Hepatocyte (in vitro differentiated cells): ENCODE results near the gene CORO6. TPM values are rescaled to one million over a fixed set of nuclear protein-coding genes. Genes with fewer than 3 reads are reported as not detected.

Source experiments
- DNase-seq: peaks from one replicate; pipeline ENCODE4 v3.0.0-alpha.2; 2016; ENCODE audit warnings: low spot score
- H2AFZ ChIP-seq: fragments of 200-600 bp; sonication (generic); 2 replicates; pipeline ENCODE4 v1.6.0; 2016; ENCODE audit warnings: antibody characterized with exemption, mild to moderate bottlenecking
- H3K27ac ChIP-seq: fragments of 200-600 bp; sonication (generic); 2 replicates; pipeline ENCODE4 v1.5.1; 2016; ENCODE audit warnings: mild to moderate bottlenecking
- H3K27me3 ChIP-seq: fragments of 200-600 bp; sonication (generic); 2 replicates; pipeline ENCODE4 v1.6.1; 2016
- H3K36me3 ChIP-seq: fragments of 200-600 bp; sonication (generic); replicated peaks from 2 replicates; pipeline ENCODE4 v1.5.1; 2016; ENCODE audit warnings: low read depth; ENCODE audit not compliant: insufficient read depth
- H3K4me1 ChIP-seq: fragments of 200-600 bp; sonication (generic); 2 replicates; pipeline ENCODE4 v1.5.1; 2016; ENCODE audit warnings: mild to moderate bottlenecking, moderate library complexity; ENCODE audit not compliant: insufficient read depth
- H3K4me2 ChIP-seq: fragments of 200-600 bp; sonication (generic); 2 replicates; pipeline ENCODE4 v1.6.0; 2016
- H3K4me3 ChIP-seq: fragments of 200-600 bp; sonication (generic); 2 replicates; pipeline ENCODE4 v1.5.1; 2016; ENCODE audit warnings: mild to moderate bottlenecking
- H3K79me2 ChIP-seq: fragments of 200-600 bp; sonication (generic); 2 replicates; pipeline ENCODE4 v1.6.0; 2017; ENCODE audit warnings: mild to moderate bottlenecking
- H3K9me2 ChIP-seq: fragments of 200-600 bp; sonication (generic); replicated peaks from 2 replicates; pipeline ENCODE4 v1.6.0; 2017; ENCODE audit warnings: mild to moderate bottlenecking; ENCODE audit not compliant: insufficient read depth
- H3K9me3 ChIP-seq: fragments of 200-600 bp; sonication (generic); 2 replicates; pipeline ENCODE4 v1.5.1; 2016; ENCODE audit warnings: low read depth, mild to moderate bottlenecking
- H4K20me1 ChIP-seq: fragments of 200-600 bp; sonication (generic); 2 replicates; pipeline ENCODE4 v1.6.0; 2016; ENCODE audit warnings: mild to moderate bottlenecking; ENCODE audit not compliant: insufficient read depth, poor library complexity, severe bottlenecking
- EZH2 ChIP-seq: fragments of 200-600 bp; sonication (generic); IDR thresholded peaks from 2 replicates; pipeline ENCODE4 v1.6.1; 2016; ENCODE audit warnings: antibody characterized with exemption, mild to moderate bottlenecking, borderline replicate concordance
- EZH2phosphoT487 ChIP-seq: fragments of 200-600 bp; sonication (generic); IDR thresholded peaks from one replicate; pipeline ENCODE4 v1.6.1; 2018; ENCODE audit warnings: antibody characterized with exemption, mild to moderate bottlenecking, low read depth, moderate library complexity; ENCODE audit not compliant: unreplicated experiment, severe bottlenecking
- WGBS: methylation state at CpG from one replicate; pipeline ENCODE4 v1.1.6; 2016; ENCODE audit warnings: low lambda C conversion rate; ENCODE audit errors: missing lambda C conversion rate; 5-methylcytosine and 5-hydroxymethylcytosine counted together
- polyA plus RNA-seq: library from polyadenylated mRNA; unstranded; fragments of >200 nt; fragmentation: Nextera tagmentation; extraction: Ambion mirVana; gene quantifications from 2 replicates; pipeline ENCODE4 v1.2.1, GENCODE V29; 2016
- total RNA-seq: library from RNA; depleted of rRNA; stranded (reverse); fragments of >200 nt; gene quantifications from 2 replicates; pipeline ENCODE4 v1.2.3, GENCODE V29; 2014
- TF ChIP-seq, protein P1 (sequence below): fragments of 200-600 bp; sonication (generic); IDR thresholded peaks from 2 replicates; pipeline ENCODE4 v1.5.1; 2016; ENCODE audit warnings: antibody characterized with exemption, mild to moderate bottlenecking; ENCODE audit not compliant: poor library complexity

The CORO6 gene
- total and polyA plus RNA-seq, 2 experiments from 2014 or later = 0.83 to 1.9 TPM

GRCh38 chr17:29592850-29593551 is 29.7 kb downstream of the CORO6 start, which contains the start of gene ANKRD13B:
TSS of gene ANKRD13B (plus strand) at chr17:29593132. CDS start at chr17:29593622, 490 bp downstream.
- H3K27me3 ChIP-seq = no peaks in the 10 kb centered on the region
- peaks cover 8% of the 10 kb centered on the region for H4K20me1 ChIP-seq
- H3K9me2 ChIP-seq = no peaks in the 10 kb centered on the region
- 2% methylated on average over 17 of the region's 96 CpGs for WGBS
- TF ChIP-seq EZH2phosphoT487 (no peak), EZH2 (no peak)
- TF ChIP-seq, protein P1, sequence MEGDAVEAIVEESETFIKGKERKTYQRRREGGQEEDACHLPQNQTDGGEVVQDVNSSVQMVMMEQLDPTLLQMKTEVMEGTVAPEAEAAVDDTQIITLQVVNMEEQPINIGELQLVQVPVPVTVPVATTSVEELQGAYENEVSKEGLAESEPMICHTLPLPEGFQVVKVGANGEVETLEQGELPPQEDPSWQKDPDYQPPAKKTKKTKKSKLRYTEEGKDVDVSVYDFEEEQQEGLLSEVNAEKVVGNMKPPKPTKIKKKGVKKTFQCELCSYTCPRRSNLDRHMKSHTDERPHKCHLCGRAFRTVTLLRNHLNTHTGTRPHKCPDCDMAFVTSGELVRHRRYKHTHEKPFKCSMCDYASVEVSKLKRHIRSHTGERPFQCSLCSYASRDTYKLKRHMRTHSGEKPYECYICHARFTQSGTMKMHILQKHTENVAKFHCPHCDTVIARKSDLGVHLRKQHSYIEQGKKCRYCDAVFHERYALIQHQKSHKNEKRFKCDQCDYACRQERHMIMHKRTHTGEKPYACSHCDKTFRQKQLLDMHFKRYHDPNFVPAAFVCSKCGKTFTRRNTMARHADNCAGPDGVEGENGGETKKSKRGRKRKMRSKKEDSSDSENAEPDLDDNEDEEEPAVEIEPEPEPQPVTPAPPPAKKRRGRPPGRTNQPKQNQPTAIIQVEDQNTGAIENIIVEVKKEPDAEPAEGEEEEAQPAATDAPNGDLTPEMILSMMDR = no peak
- H3K79me2 ChIP-seq = peaks cover 13% of the 10 kb centered on the region
- peak within 1 kb of the TSS; percentile 89 for H2AFZ ChIP-seq
- DNase-seq = peak; percentile 45
- H3K4me1 ChIP-seq = peaks cover 46% of the 10 kb centered on the region
- peak within 1 kb of the TSS; percentile 83 for H3K4me3 ChIP-seq
- H3K36me3 ChIP-seq = no peaks in the 10 kb centered on the region
- peak within 1 kb of the TSS; percentile 99 for H3K4me2 ChIP-seq
- peak within 1 kb of the TSS; percentile 68 for H3K27ac ChIP-seq
- H3K9me3 ChIP-seq = no peaks in the 10 kb centered on the region

DNA sequence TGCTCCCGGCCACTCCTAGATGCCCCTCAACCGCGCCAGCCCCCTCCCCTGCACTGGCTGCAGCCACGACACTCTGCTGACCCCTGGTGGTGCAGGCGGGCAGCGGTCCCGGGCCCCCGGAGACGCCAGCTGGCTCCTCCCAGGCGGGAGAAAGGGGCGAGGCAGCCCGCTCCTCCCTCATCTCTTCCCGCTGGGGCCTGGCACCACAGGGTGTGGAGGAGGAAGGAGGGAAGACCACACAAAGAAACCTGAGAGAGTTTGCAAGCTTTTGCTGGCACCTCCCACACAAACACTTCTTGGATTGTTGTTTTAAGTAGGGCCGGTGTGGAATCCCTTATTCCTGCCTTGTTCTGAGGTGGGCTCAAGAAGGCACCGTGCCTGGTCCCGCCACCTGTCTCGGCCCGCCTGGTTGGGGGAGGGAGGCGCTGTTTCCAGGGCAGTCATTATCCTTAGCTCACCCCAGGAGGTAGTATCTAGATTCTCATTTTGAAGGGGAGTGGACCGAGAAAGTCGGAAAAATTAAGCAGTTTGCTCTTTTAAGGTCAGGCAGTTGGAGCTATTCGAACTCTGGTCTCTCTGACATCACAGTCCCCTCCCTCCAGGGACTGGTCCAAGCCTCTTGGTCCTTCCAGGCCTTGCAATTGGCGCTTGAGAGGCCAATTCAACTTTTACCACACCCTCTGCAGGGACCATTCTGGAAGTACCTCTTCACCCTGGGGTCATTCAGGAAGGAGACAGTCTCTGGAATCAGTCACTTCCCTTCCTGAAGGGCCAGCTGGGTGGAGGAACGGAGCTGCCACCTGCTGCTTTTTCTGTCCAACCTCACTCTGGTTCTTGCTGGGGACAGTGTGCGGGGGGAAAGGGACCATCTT is 30.7 kb downstream of the CORO6 start:
- Histone ChIP-seq H3K27ac (peak overlapping the region; percentile 68), H3K36me3 (no peaks in the 10 kb centered on the region), H3K9me2 (no peaks in the 10 kb centered on the region), H3K4me1 (peaks cover 42% of the 10 kb centered on the region), H3K27me3 (no peaks in the 10 kb centered on the region), H2AFZ (peak overlapping the region; percentile 53), H3K79me2 (peaks cover 23% of the 10 kb centered on the region), H3K4me2 (peak overlapping the region; percentile 95), H3K4me3 (peak overlapping the region; percentile 43), H3K9me3 (no peaks in the 10 kb centered on the region), H4K20me1 (peaks cover 18% of the 10 kb centered on the region)
- WGBS = 11% methylated on average over 25 of the region's 25 CpGs
- no peak for TF ChIP-seq EZH2phosphoT487
- TF ChIP-seq EZH2 = no peak
- TF ChIP-seq, protein P1 = peak; percentile 98
- peak; percentile 95 for DNase-seq

GRCh38 chr17:29591146-29591736 is 31.5 kb downstream of the CORO6 start:
- peak overlapping the region; percentile 45 for H3K27ac ChIP-seq
- no peaks in the 10 kb centered on the region for H3K36me3 ChIP-seq
- peak overlapping the region; percentile 95 for H3K4me2 ChIP-seq
- peaks cover 30% of the 10 kb centered on the region for H3K79me2 ChIP-seq
- peaks cover 26% of the 10 kb centered on the region for H4K20me1 ChIP-seq
- no peaks in the 10 kb centered on the region for H3K9me2 ChIP-seq
- peak overlapping the region; percentile 53 for H2AFZ ChIP-seq
- TF ChIP-seq EZH2 (no peak), EZH2phosphoT487 (no peak)
- TF ChIP-seq, protein P1 = no peak
- H3K9me3 ChIP-seq = no peaks in the 10 kb centered on the region
- peaks cover 42% of the 10 kb centered on the region for H3K4me1 ChIP-seq
- peak; percentile 71 for DNase-seq
- peak overlapping the region; percentile 43 for H3K4me3 ChIP-seq
- no peaks in the 10 kb centered on the region for H3K27me3 ChIP-seq
- 4% methylated on average over 29 of the region's 31 CpGs for WGBS
